ENCODE results near the gene RRAS.

Gene RRAS

DNA sequence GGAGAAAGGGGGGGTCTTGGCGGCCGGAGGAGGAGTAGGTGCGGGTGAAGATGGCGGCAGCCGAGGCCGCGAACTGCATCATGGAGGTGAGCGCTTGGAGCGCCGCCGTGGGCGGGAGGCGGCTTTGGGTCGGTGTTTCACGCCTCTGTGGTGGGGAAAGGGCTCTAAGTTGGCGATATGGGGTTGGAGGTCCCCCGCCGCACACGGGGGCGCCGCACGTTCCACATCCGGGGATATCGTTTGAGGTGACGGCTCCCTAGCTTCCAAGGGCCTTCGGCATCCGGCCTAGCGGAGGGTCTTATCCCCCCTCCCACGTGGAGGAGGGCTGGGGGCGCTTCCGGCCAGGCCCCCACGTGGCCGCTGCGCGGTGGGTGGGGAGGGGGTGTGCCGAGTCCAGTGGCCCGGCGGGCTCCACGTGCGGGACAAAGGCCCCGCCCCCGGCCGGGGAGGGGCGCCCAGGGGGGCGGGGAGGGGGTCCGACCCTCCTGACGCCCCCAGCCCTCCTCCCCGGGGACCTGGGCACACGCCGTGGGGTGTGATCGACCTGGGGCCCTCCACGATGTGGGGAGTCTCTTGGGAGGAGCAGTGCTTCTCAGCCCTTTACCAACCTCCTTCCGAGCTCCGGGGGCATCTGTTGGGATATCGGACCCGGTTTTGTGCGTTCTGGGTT lies 37.4 kb upstream of the RRAS start, which contains the start of gene PRMT1:
TSS of gene PRMT1 (plus strand) at position 41 of the 670 bp plus-strand sequence. CDS start at position 51, 10 bp downstream.
- peak; percentile 27 for DNase-seq (ENCODE audit: low read depth)

DNA sequence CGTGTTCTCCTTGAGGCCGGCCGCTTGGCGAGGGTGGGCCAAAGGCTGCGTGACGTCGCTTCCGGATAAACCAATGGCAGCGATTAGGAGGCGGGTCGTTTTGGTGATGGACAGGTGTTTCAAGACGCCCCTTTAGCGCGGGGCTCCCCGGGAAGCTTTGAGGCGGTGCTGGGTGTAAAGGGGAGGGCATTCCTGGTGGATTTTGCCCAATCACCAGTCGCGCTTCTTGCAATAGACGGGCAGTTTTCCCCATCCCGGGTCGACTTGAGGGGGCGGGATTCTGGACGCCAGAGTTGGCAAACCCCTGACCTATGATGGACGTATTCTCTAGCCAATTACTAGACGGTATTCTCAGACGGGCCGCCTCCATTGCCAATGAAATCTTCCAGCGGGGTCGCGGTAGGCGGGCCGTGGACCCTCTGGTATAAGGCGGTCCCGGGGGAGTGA lies 36.9 kb upstream of the RRAS start:
- peak; percentile 95 for DNase-seq (ENCODE audit: low read depth)

DNA sequence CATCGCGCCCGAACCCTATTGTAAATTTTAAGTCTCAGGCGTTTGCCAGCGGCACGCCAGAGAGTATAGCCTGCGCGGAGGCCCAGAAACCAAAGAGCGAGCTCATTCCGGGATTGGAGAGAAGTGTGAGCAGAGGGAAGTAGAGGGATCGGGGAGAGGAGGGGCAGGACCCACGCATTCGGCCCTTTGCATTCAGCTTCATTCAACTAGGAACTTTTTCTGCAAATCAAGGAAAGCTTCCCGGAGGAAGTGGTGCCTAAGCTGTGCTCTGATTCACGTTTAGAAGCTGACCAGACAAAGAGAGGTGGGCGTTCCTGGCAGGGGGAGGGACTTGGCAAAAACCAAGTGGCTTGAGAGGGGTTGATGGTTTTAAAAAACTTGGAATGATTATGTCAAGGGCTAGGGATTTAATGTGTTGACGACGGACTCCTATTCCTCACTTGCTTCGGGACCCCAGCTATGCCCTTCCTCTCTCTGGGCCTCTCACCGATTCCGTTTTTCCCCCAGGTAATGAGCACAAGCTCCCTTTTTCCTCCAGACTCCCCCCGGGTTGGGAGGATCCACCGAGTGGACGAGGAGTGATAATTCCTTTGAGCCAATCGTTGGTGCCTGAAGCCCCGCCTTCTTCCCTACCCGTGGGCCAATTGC lies 36.3 kb upstream of the RRAS start:
- DNase-seq (ENCODE audit: low read depth): no peak

DNA sequence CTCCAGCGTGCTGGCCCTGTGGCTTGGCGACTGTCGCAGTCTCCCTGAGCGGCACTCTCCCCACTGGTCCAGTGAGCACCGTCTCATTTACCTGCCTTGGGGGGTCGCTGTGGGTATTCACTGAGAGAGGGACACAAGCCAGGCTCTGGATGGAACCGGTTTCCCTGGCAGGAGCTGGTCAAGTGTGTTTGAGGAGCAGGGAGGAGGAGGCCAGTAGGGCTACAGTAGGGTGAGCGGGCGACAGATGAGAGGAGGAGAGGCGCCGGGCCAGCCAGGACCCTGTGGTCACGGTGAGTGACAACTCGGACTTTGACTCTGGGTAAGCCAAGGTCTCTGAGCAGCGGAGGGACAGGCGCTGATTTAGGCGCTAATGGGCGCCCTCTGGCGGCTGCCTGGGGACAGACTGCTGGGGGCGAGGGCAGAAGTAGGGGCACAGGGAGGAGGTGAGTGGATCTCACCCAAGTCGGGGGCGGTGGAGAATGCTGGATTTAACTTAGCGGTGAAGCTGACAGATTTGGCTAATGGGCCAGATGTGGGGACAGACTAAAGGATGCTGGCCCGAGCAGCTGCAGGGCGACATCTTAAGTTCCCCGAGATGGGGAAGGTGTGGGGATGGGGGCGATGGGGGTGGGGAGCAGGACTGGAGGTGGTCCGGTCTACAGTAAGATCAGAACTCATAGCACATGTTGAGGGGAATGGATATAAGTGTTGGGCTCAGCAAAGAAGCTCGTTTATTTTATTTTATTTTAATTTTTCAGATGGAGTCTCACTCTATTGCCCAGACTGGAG lies 32.4 kb upstream of the RRAS start:
- DNase-seq (ENCODE audit: low read depth): peak; percentile 60

DNA sequence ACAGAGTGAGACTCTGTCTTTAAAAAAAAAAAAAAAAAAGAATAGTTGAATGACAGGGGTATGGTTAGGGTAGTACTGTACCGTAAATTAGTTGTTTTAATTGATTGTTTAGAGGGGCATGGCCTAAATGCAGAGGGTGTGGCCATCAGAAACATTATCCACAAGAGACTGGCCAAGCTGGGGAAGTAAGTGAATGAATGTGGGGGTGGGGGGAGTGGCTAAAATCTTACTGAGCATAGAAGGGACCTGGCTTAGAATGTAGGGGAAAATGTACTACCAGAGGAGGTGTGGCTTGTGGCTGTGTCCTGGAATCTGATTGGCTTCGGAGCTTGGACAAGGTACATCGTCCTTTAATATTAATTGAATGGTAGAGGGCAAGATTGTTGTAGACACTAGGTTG lies 29.6 kb upstream of the RRAS start:
- DNase-seq (ENCODE audit: low read depth): no peak

DNA sequence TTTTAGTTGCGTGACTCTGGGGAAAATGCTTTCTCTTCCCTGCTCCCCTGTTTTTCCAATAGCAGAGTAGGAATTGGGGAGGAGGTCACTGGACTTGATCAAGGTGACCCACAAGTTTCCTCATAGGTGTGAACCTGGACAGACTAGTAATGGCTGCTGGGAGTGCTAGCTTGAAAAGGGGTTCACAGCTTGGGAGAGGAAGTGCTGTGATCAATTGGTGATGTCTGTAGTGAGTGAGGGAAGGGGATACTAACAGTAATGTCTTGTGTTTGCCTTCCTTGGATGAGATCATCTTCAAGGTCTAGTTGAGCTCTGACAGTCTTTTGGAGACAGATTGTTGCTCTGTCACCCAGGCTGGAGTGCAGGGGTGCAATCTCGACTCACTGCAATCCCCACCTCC lies 27.5 kb upstream of the RRAS start:
- DNase-seq (ENCODE audit: low read depth): no peak

DNA sequence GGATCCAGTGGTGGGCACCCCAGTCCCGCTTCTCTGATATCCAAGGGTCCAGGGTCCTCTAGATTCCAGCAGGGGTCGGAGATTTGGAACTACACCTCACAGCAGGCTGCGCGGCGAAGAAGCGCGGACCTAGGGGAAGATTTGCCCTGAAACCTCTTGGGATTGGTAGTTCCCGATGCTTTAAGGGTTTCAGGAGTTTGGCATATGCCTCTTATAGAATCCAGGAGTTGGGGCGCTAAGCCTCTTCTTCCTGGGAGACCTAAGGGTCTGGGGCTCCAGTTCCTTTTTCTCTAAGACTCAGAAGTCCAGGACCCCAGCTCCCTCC lies 26.1 kb upstream of the RRAS start:
- DNase-seq (ENCODE audit: low read depth): no peak

DNA sequence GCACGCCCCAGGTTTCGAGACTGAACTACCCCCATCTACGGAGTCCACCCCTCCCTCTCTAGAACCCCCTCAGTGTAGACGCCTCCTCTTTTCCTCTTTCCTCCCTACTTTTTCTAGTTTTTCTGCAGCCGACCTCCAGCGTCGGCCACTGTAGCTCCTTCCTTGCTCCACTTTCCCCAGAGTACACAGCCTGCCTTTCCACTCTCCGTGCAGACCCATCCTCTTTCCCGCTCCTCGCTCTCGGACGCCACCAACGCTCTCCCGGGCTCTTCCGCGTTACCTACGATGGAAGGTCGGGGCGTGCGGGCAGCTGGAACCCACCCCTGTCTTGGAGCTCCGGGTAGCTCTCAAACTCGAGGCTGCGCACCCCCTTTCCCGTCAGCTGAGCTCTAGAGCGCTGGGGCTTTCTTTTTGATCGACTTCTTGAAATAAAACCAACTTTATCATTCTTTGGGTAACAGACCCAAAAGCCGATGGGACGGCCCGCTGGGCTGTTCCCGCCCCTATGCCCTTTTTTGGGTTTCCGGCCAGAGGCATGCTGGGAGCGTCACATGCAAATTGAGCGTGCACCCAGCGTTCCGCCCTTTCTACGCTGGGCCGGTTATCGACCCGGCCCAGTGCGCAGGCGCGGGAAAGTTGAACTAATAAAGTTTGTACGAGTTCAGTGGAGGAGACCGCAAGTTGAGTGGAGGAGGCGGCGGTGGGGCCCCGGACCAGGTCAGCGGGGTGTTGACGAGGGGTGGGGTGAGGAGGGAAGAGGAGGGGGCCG lies 25.6 kb upstream of the RRAS start, which contains the start of the genes BCL2L12 and IRF3:
TSS of gene BCL2L12 (plus strand) at position 583 of the 769 bp plus-strand sequence. CDS start 760 bp downstream, outside the sequence.
TSS of gene IRF3 (minus strand) at position 507 of the 769 bp plus-strand sequence. CDS start 1,019 bp downstream, outside the sequence.
- DNase-seq (ENCODE audit: low read depth): peak; percentile 99

DNA sequence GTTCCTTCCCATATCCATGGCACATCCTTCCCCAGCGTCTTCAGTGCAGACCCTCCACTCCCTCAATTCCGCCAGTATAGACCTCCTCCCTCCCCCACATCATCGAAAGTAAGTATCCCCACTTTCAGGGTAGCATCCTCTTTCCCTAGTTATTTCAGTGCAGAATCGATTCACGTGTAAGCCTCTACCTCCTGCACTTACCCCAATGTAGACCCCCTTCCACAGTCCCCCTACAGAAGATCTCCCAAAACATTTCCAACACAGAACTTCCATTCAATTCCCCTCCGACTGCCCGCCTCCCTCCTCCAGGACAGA lies 25.1 kb upstream of the RRAS start:
- DNase-seq (ENCODE audit: low read depth): no peak

DNA sequence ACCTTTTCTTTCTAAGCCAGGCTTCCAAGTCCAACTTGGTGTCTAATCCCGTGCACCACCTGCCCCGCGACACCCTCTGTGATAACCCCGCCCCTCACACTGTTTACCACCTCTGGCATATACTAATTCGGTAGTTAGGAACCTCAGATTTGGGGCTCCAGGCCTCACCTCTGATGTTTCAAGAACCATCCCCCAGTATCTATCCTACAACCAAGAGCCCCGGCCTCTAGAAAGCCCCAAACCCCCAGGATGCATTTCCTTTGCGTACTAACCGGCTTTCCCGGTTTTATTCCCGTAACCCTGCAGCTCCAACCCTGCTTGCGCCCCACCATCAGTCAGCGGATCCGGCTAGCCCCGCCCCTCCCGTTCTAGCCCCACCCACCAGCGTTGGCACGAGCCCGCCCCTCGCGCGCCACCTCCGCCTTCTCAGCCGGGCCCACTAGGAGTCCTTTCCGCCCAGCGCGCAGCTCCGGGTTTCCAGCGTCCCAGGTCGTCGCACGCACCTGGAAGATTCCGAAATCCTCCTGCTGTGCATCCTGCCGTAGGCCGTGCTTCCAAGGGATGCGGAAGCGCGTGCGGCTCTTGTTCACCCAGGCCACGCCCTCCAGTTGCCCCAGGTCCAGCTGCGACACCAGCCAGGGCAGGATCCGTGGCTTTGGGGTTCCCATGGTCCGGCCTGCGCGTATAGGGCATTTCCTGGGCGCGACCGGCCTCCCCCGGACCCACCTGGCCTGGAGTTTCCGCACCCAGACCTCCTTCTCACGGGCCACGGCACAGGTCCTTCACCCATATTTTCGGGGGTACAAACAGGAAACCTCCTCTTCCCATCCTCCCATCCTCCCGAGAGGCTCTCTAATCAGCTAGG lies 24.5 kb upstream of the RRAS start:
- peak; percentile 84 for DNase-seq (ENCODE audit: low read depth)

DNA sequence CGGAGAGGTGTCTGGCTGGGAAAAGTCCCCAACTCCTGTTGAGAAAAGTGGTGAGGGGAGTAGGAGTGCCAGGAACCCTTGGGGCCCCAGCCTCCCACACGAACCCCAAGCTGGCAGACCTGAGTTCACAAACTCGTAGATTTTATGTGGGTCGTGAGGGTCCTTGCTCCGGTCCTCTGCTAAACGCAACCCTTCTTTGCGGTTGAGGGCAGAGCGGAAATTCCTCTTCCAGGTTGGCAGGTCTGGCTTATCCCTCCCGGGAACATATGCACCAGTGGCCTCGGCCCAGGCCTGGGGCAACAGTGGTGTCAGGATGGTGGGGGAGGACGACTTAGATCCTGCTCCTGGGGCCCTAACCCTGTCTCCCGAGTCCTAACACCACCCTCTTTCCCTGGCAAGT lies 23.3 kb upstream of the RRAS start:
- DNase-seq (ENCODE audit: low read depth): no peak

DNA sequence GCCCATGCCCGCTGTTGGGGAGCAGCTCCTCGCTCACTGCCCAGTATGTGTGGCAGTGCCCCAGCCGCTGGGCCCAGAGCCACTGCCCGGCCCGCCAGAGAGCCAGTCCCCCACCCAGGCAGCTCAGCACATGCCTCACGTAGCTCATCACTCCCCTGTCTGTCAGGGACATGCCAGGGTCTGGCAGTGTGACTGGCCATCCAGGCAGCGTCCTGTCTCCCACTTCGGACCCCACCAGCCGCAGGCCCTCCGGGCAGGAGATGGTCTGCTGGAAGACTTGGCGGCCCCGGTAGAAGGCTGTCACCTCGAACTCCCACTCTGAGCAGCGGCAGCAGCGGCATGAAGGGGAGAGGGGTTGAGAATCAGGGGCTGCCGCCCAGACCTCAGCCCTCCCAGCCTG lies 22.1 kb upstream of the RRAS start:
- DNase-seq (ENCODE audit: low read depth): no peak

DNA sequence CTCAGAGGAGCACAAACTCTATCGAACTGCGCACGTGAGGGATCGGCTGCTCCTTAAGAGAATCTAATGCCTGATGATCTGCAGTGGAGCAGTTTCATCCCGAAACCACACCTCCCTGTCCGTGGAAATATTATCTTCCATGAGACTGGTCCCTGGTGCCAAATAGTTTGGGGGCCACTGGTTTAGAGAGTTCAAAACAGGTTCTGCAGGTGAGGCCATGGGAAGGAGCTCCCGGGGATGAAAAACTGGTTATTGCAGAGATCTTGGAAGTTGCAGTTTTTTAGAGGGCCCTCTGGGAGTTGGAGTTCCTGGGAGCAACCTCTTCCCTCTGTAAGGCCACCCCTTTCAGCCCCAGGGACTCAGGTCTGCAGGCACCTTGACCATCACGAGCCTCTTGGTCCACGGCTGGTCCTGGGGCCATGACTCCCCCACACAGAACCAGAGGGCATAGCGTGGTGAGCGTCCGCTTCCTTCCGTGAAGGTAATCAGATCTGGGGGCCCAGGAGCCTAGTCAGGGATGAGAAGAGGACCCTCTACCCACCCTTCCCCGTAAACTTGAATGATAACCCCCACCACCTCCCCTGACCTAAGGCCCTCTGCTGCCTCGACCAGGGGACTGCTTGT lies 20.5 kb upstream of the RRAS start:
- DNase-seq (ENCODE audit: low read depth): no peak

DNA sequence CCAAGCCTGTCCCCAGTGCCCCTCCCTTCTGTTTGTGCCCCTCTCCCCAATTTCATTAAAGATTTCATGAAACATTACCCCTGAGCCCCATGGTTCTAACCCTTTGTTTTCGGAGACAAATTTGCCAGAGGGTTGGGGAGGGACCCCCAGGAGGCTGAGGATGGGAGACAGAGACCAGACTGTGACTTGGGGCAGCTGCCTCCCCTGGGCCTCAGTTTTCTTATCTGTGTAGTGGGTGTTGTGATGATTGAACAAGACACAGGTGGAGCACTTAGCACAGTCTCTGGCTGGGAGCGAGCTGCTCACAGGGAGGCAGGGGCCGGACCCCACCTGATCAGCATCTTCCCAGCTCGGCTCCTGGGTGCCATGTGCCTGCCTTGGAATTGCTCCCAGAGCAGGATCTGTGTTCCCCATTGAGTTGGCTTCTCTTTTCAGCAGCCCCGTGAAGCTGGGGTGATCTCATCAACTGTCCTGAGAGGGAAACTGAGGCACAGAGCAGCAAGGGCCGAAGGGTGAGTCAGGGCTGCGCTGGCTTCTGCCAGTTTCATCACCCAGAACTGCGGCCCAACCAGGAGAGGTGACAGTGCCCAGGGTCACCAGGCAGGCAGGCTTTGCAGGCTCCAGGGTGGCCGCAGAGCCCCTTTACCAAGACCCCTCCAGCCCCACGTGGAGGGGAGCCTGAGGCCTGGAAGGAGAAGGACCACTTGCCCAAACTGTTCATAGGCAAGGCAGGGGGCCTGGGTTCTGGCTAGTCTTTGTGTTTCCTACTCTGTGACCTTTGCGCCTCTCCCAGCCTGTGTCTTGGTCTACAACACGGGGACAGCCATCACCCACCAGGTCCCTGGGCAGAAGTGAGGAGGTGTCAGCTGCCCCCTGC lies 18.9 kb upstream of the RRAS start:
- no peak for DNase-seq (ENCODE audit: low read depth)

DNA sequence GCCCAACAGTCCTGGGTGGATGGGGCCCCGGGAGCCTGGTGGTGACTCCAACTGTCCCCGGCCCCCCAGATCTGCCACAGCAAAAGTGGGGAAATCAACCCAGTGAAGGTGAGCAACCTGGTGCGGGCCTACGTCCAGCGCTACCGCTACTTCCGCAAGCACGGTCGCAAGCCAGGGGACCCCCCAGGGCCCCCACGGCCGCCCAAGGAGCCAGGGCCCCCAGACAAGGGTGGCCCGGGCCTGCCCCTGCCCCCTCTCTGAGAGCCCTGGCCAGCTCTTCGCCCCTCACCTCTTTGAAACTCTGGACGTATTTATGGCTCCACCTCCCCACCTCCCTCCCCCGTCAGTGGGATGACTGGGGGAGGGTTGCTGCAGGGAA lies 18.2 kb upstream of the RRAS start:
- no peak for DNase-seq (ENCODE audit: low read depth)

DNA sequence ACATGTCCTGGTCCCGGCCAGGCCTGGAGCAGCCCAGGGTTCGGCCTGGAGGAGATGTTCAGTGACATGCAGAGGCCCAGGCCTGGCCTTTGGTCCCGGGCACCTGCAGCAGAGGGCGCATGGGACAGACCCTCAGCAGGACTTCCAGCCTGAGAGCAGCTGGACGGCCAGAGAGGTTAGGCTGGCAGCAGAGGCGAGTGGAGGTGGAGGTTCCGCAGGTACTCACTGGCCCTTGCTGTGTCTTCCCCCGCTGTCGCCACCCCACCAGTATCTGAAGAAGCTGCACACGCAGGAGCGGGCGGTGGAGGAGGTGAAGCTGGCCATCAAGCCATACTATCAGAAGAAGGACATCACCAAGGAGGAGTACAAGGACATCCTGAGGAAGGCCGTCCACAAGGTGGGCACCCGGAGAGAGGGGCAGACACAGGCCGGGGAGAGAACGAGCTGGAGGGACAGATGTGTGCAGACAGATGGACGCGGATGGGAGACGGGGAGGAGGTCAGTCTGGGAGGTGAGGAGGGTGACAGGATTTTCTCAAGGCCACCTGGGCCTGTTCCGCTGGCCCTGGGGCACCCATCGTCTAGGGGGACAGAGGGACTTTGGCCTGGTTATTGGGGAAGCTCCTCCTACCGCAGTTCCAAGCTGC lies 17.7 kb upstream of the RRAS start:
- no peak for DNase-seq (ENCODE audit: low read depth)

DNA sequence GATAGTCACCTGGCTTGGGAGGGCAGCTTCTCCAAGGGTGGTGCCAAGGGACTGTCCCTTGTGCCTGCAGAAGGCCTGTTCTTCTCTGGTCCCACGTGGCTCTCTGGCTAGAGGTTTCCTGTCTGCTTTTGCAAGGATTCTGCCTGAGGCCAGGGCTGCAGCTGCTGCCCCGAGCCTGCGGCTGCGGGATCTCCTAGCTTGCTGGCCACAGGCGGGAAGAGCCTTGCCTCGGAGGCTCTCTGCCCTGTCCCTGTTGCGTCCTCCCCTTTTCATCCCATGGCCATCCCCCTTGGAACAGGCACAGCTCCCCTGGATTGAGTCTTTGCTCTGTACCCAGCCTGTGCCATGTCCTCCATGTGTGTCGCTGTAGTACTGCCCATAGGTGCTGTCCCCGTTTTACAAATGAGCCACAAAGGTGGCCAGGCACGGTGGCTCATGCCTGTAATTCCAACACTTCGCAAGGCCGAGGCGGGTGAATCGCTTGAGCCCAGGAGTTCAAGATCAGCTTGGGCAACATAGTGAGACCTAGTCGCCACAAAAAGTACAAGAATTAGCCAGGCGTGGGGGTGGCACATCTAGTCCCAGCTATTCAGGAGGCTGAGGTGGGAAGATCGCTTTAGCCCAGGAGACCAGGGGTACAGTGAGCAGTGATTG lies 16.6 kb upstream of the RRAS start:
- DNase-seq (ENCODE audit: low read depth): no peak

DNA sequence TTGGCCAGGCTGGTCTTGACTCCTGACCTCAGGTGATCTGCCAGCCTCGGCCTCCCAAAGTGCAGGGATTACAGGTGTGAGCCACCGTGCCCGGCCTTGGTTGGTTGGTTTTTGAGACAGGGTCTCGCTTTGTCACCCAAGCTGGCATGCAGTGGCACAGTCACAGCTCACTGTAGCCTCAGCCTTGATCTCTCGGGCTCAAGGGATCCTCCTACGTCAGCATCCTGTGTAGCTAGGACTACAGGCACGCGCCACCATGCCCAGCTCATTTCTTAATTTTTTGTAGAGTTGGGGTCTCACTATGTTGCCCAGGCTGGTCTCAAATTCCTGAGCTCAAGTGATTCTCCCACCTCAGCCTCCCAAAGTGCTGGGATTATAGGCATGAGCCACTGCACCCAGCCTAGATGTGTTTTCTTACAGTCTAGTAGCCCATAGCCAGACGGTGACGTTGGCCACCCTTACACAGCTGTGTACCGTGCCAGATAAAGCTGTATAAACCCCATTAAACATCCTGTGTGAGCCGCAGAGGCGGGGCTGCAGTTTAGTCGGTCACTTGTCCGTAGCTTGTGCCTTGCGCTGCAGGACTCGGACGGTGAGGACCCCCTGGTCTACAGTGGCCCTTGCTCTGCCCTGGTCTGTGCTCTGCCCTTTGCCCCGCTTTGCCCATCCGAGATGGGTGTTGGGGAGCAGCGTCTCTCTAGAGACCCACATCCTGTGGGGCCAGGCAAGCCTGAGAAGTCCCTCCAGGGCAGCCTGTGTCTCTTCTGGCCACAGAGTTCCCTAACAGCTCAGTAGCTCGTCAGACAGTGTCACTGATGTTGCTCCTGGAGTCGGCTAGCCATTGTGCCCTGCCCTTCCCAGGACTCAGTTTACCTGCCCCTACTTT lies 15.9 kb upstream of the RRAS start:
- DNase-seq (ENCODE audit: low read depth): no peak

All from activated T-helper 1 cell treated with Interleukin-2 at 50 U/mL for 16 hours (primary cell).